Heart right ventricle (tissue), 16 donors: ENCODE measurements around the gene DAPK1. TPM values are rescaled to one million over a fixed set of nuclear protein-coding genes. Genes with fewer than 3 reads are reported as not detected.

ENCODE experiments used
- ATAC-seq, 8 donors: fragments of 200-7000 bp; cut with Tn5 transposase; one replicate each; pipeline ENCODE4 v1.9.1; 2020; ENCODE audit warnings: mild to moderate bottlenecking in 8 of 8, moderate library complexity in 8 of 8, moderate number of reproducible peaks in 1 of 8
- DNase-seq, 2 donors: peaks; one replicate each; pipeline ENCODE4 v3.0.0-alpha.2; 2020
- H3K27ac ChIP-seq, 10 donors: fragments of 200-600 bp; sonication (generic) in 2 of 10; one replicate each; pipeline versions ENCODE4 v1.5.0 to v1.8.0; 2020 to 2022; ENCODE audit warnings: mild to moderate bottlenecking in 3 of 10
- H3K27me3 ChIP-seq, 7 donors: fragments of 200-600 bp; one replicate each; pipeline ENCODE4 v1.8.0; 2021 to 2022; ENCODE audit warnings: mild to moderate bottlenecking in 2 of 7
- H3K36me3 ChIP-seq, 9 donors: fragments of 200-600 bp; sonication (generic) in 1 of 9; one replicate each; pipeline versions ENCODE4 v1.5.0 to v1.8.0; 2020 to 2022; ENCODE audit warnings: mild to moderate bottlenecking in 2 of 9
- H3K4me1 ChIP-seq, 9 donors: fragments of 200-600 bp; sonication (generic) in 1 of 9; one replicate each; pipeline versions ENCODE4 v1.5.0 to v1.8.0; 2020 to 2022; ENCODE audit warnings: mild to moderate bottlenecking in 4 of 9
- H3K4me3 ChIP-seq, 10 donors: fragments of 200-600 bp; sonication (generic) in 2 of 10; one replicate each; pipeline versions ENCODE4 v1.5.0 to v1.8.0; 2020 to 2022; ENCODE audit warnings: mild to moderate bottlenecking in 7 of 10, moderate library complexity in 2 of 10
- H3K9me3 ChIP-seq, 11 donors: fragments of 200-600 bp in 10 of 11; sonication (generic) in 2 of 11; one replicate each; pipeline versions ENCODE4 v1.5.0 to v1.8.0; 2013 to 2022; ENCODE audit warnings: mild to moderate bottlenecking in 2 of 11, control low read depth in 1 of 11, moderate library complexity in 1 of 11
- WGBS, 2 donors: extraction: QIAGEN DNeasy Blood & Tissue Kit; methylation state at CpG; one replicate each; pipeline ENCODE4 v1.1.7; 2013; ENCODE audit warnings: inconsistent platforms in 1 of 2; 5-methylcytosine and 5-hydroxymethylcytosine counted together
- intact Hi-C, 10 donors: fragments of 100-400 bp; cut with DNase I; formaldehyde crosslinking; loops; one replicate each; pipeline versions ENCODE4 v1.11.1 to v1.14.2; 2022
- polyA plus RNA-seq, 2 donors: library from polyadenylated mRNA; stranded (reverse); fragments of 200-250 nt; gene quantifications; one replicate each; pipeline ENCODE4 v1.2.3, GENCODE V29; 2013
- total RNA-seq, 10 donors: library from RNA; stranded (reverse); fragmentation: NEBNext Ultra II Directional in 3 of 10; extraction: Animal tissue kit (Norgen Biotek cat#: 25700) in 3 of 10; gene quantifications; one replicate each; pipeline versions ENCODE4 v1.2.1 to v1.2.4, GENCODE V29; 2021 to 2023
- TF ChIP-seq, protein P1 (sequence below), 9 donors: fragments of 200-600 bp; sonication (generic) in 2 of 9; IDR thresholded peaks; one replicate each; pipeline versions ENCODE4 v1.5.0 to v1.8.0; 2021 to 2022; ENCODE audit warnings: antibody characterized with exemption in 9 of 9, mild to moderate bottlenecking in 5 of 9, moderate library complexity in 1 of 9
- donor health status: Arrhythmogenic right ventricular cardiomyopathy.
- donor health status: ischemic (EF 13 %, LVEDD 7.1; RV severe dilation, severe dysfunction).
- donor health status: healthy with polysubstance abuse.
- donor health status: DM: no; HTN: yes; CAD: no.
- donor health status: DM: no; HTN: no; CAD: no.
- donor health status: ischemic (EF 25% LVEDD 6.9; RV normal size, moderate dysfunction).
- donor health status: ischemic (EF 25% LVEDD 5.7; RV mildly dilated, moderate dysfunction).
- donor health status: healthy.
- donor health status: DM: yes; HTN: yes; CAD: no.
- donor health status: Ischemic cardiomyopathy.
- donor health status: ischemic (EF 35%, LVEDD 5.7; RV mildly dilated, moderate dysfunction).
- donor health status: nonischemic (EF 11% LVEDD 7.7; RV severe dilation, severe dysfunction).
- donor health status: DM: yes; HTN: yes; CAD: no.
- donor health status: PGD.
- donor health status: ischemic (EF 29% LVEDD 5.4; RV normal size, mild dysfunction).
- donor health status: nonischemic (EF 23%, LVEDD 6.1; RV moderate dilation, normal function).

The DAPK1 gene
- total and polyA plus RNA-seq, 12 donors = 1.1 to 15.5 (median 4.2) TPM

DNA sequence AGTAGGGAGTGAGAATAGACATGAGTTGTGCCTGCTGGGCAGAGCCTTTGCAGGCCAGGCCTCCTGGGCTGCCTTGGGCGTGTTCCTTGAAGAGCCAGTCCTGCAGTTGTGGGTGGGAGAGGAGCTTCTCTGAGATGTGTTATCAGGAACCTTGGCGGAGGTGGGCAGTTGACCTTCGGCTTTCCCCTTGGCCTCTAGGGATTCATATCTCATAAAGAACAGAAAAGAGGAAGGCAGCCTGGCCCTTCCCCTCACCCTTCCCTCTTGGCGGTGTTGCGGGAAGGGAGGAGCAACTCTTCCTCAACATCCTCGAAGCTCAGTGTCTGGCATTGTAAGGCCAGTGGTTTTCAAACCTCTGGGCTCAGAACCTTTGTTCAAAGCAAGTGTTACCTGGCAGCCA, 59.2 kb downstream of the DAPK1 start:
- Histone ChIP-seq H3K27ac (peak overlapping the region in 1 of 10 donors; percentile 88), H3K4me3 (no peak overlapping the region), H3K4me1 (peaks cover 0 to 67% (median 4%) of the 10 kb centered on the region in 9 donors), H3K9me3 (no peaks in the 10 kb centered on the region), H3K36me3 (no peaks in the 10 kb centered on the region), H3K27me3 (no peaks in the 10 kb centered on the region)
- ATAC-seq = peak in 3 of 8 donors; percentile 31 to 56 (median 53)
- intact Hi-C loops = no loop called here
- TF ChIP-seq, protein P1, sequence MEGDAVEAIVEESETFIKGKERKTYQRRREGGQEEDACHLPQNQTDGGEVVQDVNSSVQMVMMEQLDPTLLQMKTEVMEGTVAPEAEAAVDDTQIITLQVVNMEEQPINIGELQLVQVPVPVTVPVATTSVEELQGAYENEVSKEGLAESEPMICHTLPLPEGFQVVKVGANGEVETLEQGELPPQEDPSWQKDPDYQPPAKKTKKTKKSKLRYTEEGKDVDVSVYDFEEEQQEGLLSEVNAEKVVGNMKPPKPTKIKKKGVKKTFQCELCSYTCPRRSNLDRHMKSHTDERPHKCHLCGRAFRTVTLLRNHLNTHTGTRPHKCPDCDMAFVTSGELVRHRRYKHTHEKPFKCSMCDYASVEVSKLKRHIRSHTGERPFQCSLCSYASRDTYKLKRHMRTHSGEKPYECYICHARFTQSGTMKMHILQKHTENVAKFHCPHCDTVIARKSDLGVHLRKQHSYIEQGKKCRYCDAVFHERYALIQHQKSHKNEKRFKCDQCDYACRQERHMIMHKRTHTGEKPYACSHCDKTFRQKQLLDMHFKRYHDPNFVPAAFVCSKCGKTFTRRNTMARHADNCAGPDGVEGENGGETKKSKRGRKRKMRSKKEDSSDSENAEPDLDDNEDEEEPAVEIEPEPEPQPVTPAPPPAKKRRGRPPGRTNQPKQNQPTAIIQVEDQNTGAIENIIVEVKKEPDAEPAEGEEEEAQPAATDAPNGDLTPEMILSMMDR (IDR thresholded peaks at IDR 0.05) = no peak
- 64 to 78% methylated on average over 6 of the region's 6 CpGs for WGBS, 2 donors
- peak; percentile 21 for DNase-seq

DNA sequence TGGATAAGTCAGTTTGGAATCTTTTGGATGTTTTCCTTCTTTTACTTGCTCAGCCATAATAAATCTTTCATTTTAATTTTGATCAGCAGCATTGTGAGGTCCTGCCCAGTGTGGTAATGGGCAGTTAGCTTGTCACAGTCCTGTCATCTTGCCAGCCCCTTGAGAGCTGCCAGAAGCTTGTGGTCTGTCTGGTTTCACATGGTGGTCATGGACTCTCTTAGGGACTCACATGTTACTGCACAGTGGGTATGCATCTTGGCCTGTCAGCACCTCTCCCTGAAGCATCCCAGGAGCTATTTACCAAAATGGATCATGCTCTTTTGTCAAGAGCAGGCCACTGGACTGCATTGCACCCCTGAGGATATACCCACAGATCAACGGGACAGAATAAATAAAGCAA, 60.3 kb downstream of the DAPK1 start:
- DNase-seq = peak in 1 of 2 donors; percentile 38

DNA sequence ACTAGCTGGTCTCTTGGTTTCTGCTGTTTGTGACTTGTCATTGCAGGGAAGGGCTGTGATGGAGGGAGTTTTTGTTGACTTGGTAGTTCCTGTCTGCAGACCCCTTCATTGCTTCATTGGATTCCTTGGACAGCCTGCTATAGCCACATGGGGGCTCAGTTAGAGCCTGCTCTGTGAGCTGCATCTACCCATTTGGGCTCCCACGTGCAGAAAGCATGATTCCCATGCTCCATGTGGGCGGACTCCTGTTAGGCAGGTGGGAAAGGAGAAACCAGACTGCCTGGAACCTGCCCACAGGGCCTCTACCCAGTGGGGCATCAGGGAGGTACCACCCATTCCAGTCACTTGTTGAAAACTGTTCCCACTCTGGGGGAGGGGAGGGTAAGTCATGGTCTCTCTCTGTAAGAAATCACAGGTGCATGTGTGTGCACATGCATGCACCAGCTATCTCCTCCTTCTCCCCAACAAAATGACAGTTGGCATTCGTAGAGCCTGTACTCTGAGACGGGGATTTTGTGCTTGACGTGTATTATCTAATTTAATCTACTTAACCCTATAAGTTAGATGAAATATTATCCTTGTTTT, 61.0 kb downstream of the DAPK1 start:
- Histone ChIP-seq H3K36me3 (no peaks in the 10 kb centered on the region), H3K4me1 (peaks cover 0 to 62% (median 4%) of the 10 kb centered on the region in 9 donors), H3K27me3 (no peaks in the 10 kb centered on the region), H3K4me3 (no peak overlapping the region), H3K27ac (no peak overlapping the region), H3K9me3 (no peaks in the 10 kb centered on the region)
- ATAC-seq (no peak), DNase-seq (no peak)
- intact Hi-C loops = no loop called here
- 75 to 84% methylated on average over 5 of the region's 5 CpGs for WGBS, 2 donors
- TF ChIP-seq, protein P1 (IDR thresholded peaks at IDR 0.05) = no peak

More for the DNA sequence above, 60.3 kb downstream of the DAPK1 start:
- TF ChIP-seq, protein P1 (IDR thresholded peaks at IDR 0.05) = no peak
- Histone ChIP-seq H3K9me3 (no peaks in the 10 kb centered on the region), H3K27ac (no peak overlapping the region), H3K36me3 (no peaks in the 10 kb centered on the region), H3K4me1 (peaks cover 0 to 67% (median 4%) of the 10 kb centered on the region in 9 donors), H3K27me3 (no peaks in the 10 kb centered on the region), H3K4me3 (no peak overlapping the region)
- peak in 4 of 8 donors; percentile 30 to 43 (median 34) for ATAC-seq
- intact Hi-C loops = no loop called here
- 22 to 33% methylated on average over 1 of the region's 1 CpG for whole genome bisulfite sequencing, 2 donors

DNA sequence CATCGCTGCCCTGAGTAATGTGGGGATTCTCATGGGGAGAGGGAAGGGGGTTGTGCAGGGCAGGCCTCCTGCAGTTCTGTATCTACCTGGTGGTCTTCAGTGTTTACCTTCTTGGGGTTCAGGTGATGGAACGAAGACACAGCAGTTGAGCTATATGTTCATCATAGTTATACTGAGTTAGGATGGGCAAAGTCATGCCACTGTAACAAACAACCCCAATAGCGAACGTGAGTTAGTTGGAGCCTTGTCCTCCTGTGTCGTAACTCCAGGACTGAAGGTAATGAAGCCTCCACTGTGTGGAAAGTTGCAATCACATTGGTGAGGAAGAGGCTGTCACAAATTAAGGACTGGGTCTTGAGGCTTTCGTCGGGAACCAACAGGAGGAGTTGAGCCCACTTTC, 64.4 kb downstream of the DAPK1 start:
- no peak overlapping the region for H3K27ac ChIP-seq
- TF ChIP-seq, protein P1 (IDR thresholded peaks at IDR 0.05) = no peak

More for the DNA sequence above, 64.4 kb downstream of the DAPK1 start:
- no peaks in the 10 kb centered on the region for H3K27me3 ChIP-seq
- intact Hi-C loops = no loop called here
- H3K9me3 ChIP-seq = no peaks in the 10 kb centered on the region
- 70 to 93% methylated on average over 7 of the region's 7 CpGs for WGBS, 2 donors
- H3K4me1 ChIP-seq = peaks cover 0 to 45% (median 4%) of the 10 kb centered on the region in 9 donors
- no peak overlapping the region for H3K4me3 ChIP-seq
- ATAC-seq (no peak), DNase-seq (no peak)
- no peaks in the 10 kb centered on the region for H3K36me3 ChIP-seq
